ENCODE measurements around the gene CPEB3. TPM values are rescaled to one million over a fixed set of nuclear protein-coding genes. Genes with fewer than 3 reads are reported as not detected.
"Not testable (repeated sequence)": the region's sequence is repeated elsewhere in the genome, so short reads cannot be mapped to it uniquely, and the experiment has no call there.

The CPEB3 gene
- total RNA-seq, 1 donor from 2014 or later: 6.9 TPM

DNA sequence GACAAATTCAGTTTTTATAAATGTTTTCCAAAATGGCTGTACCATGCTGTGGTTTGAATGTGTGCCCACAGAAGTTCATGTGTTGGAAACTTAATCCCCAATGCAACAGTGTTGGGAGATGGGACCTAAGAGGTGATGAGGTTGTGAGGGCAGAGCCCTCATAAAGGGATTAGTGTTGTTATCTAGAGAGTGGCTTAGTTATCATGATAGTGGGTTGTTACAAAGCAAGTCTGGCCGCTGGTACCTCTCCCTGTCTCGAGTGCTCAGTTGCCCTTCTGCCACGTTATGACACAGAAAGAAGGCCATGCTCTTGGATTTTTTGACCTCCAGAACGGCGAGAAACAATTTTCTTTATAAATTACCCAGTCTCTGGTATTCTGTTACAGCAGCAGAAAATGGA is 248.3 kb downstream of the CPEB3 start:
- Histone ChIP-seq H3K4me3 (no peak overlapping the region), H3K4me1 (no peaks in the 10 kb centered on the region), H3K27ac (no peak overlapping the region), H3K27me3 (ENCODE audit: low read depth) (no peaks in the 10 kb centered on the region), H3K9me3 (no peaks in the 10 kb centered on the region), H3K36me3 (no peaks in the 10 kb centered on the region)
- intact Hi-C loops (cut with DNase I): no loop called here
- DNase-seq: no peak
- ATAC-seq: no peak
- TF ChIP-seq, protein P1, sequence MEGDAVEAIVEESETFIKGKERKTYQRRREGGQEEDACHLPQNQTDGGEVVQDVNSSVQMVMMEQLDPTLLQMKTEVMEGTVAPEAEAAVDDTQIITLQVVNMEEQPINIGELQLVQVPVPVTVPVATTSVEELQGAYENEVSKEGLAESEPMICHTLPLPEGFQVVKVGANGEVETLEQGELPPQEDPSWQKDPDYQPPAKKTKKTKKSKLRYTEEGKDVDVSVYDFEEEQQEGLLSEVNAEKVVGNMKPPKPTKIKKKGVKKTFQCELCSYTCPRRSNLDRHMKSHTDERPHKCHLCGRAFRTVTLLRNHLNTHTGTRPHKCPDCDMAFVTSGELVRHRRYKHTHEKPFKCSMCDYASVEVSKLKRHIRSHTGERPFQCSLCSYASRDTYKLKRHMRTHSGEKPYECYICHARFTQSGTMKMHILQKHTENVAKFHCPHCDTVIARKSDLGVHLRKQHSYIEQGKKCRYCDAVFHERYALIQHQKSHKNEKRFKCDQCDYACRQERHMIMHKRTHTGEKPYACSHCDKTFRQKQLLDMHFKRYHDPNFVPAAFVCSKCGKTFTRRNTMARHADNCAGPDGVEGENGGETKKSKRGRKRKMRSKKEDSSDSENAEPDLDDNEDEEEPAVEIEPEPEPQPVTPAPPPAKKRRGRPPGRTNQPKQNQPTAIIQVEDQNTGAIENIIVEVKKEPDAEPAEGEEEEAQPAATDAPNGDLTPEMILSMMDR (IDR thresholded peaks at IDR 0.05): no peak

DNA sequence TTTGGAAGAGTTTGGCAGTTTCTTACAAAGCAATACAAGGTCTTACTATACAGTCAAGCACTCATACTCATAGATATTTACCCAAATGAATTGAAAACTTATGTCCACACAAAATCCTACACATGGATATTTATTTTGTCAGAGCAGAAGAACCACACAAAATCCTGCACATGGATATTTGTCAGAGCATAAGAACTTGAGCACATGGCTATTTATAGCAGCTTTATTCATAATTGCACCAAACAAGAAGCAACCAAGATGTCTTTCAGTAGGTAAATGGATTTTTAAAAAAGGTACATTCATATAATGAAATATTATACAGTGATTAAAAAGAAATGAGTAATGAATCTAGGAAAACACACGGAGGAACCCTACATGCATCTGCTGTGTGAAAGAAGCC is 251.9 kb downstream of the CPEB3 start:
- Histone ChIP-seq H3K27me3 (ENCODE audit: low read depth) (no peaks in the 10 kb centered on the region), H3K4me3 (no peak overlapping the region), H3K36me3 (no peaks in the 10 kb centered on the region), H3K9me3 (no peaks in the 10 kb centered on the region), H3K27ac (no peak overlapping the region), H3K4me1 (no peaks in the 10 kb centered on the region)
- intact Hi-C loops (cut with DNase I): no loop called here
- ATAC-seq (no peak), DNase-seq (no peak)
- TF ChIP-seq, protein P1 (IDR thresholded peaks at IDR 0.05): no peak

DNA sequence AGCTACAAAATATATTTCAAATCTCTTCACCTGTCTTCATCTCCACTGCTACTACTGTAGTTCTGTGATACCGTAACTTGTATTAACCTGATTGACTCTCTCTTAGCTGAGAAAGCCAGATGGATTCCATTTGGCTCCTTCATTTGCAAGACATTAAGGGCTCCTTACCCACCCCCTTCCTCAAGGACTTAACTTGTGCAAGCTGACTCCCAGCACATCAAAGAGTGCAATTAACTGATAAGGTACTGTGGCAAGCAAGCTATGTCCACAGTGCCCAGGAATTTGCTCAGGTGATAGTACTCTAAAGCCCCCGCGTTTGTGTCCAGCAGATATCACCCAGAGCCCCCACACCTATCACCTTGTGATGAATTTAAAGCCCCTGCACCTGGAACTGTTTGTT is 257.8 kb downstream of the CPEB3 start:
- intact Hi-C loops (cut with DNase I); H3K9me3 ChIP-seq; H3K27ac ChIP-seq; DNase-seq; H3K4me1 ChIP-seq; ATAC-seq; H3K4me3 ChIP-seq; H3K27me3 ChIP-seq (ENCODE audit: low read depth): not testable (repeated sequence)
- peaks cover 51% of the 10 kb centered on the region for H3K36me3 ChIP-seq

DNA sequence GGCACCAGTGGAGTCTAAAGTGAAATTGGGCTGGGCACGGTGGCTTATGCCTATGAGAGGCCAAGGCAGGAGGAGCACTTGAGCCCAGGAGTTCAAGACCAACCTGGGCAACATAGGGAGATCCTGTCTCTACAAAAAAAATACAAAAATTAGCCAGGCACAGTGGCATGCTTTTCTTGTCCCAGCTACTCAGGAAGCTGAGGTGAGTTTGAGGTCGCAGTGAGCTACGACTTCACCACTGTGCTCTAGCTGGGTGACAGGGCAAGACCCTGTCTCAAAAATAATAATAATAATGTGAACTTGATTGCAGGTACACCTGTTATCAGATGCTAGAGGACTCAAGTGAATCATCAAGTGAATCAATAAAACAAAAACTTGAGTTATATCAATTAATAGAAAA is 259.3 kb downstream of the CPEB3 start:
- H3K9me3 ChIP-seq: no peaks in the 10 kb centered on the region
- H3K27me3 ChIP-seq (ENCODE audit: low read depth): no peaks in the 10 kb centered on the region
- TF ChIP-seq, protein P1 (IDR thresholded peaks at IDR 0.05): no peak
- DNase-seq: no peak
- H3K4me1 ChIP-seq: no peaks in the 10 kb centered on the region
- H3K4me3 ChIP-seq: no peak overlapping the region
- peaks cover 66% of the 10 kb centered on the region for H3K36me3 ChIP-seq
- no peak for ATAC-seq
- no peak overlapping the region for H3K27ac ChIP-seq
- intact Hi-C loops (cut with DNase I): no loop called here

DNA sequence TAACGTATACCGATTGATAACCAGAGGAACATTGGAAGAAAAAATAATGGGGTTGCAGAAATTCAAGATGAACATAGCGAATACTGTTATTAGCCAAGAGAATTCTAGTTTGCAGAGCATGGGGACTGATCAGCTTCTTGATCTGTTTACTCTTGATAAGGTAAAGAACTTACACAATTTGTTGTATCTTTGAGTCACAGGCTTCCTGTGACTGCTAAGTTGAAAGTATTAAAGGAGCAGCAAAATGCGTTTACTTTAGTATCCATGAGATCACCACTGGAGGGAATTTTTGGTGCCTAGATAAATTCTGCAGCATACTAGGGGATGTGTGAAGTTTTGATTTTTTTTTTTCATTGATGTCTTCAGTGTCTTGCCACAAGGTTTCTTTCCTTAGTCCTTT is 263.7 kb downstream of the CPEB3 start:
- H3K9me3 ChIP-seq: no peaks in the 10 kb centered on the region
- no peaks in the 10 kb centered on the region for H3K27me3 ChIP-seq (ENCODE audit: low read depth)
- DNase-seq: no peak
- ATAC-seq: no peak
- peaks cover 98% of the 10 kb centered on the region for H3K36me3 ChIP-seq
- TF ChIP-seq, protein P1 (IDR thresholded peaks at IDR 0.05): no peak
- no peaks in the 10 kb centered on the region for H3K4me1 ChIP-seq
- intact Hi-C loops (cut with DNase I): no loop called here
- H3K27ac ChIP-seq: no peak overlapping the region
- no peak overlapping the region for H3K4me3 ChIP-seq

DNA sequence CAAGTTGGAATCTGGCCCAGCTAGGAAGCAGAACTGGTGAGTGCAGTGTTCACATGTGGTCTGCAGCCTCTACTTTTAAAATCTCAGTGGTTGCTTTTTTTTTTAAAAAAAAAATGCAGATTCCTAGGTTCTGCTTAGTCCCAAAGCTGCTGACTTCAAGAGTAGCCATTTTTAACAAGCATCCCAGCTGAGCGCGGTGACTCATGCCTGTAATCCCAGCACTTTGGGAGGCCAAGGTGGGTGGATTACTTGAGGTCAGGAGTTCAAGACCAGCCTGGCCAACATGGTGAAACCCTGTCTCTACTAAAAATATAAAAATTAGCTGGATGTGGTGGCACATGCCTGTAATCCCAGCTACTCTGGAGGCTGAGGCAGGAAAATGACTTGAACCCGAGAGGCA is 265.5 kb downstream of the CPEB3 start:
- intact Hi-C loops (cut with DNase I): not testable (repeated sequence)

DNA sequence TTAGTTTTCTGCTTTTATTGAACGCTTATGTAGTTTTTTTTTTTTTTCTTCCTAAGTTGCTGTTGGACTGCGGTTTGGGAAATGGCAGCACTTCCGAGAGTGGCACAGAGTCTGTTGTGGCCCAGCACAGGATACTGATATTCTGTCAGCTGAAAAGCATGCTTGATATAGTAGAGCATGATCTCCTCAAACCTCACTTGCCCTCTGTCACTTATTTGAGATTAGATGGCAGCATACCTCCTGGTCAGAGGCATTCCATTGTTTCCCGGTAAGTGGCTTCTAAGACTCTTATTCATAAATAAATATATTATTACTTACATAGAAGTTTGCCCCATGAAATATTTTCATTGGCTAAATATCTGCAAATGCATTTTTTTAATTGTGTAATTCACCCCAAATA is 266.2 kb downstream of the CPEB3 start:
- Histone ChIP-seq H3K27ac (no peak overlapping the region), H3K4me1 (no peaks in the 10 kb centered on the region), H3K4me3 (no peak overlapping the region), H3K36me3 (peaks cover 95% of the 10 kb centered on the region), H3K9me3 (no peaks in the 10 kb centered on the region), H3K27me3 (ENCODE audit: low read depth) (no peaks in the 10 kb centered on the region)
- ATAC-seq (peak in 1 of 2 donors; percentile 54), DNase-seq (no peak)
- TF ChIP-seq, protein P1 (IDR thresholded peaks at IDR 0.05): no peak
- intact Hi-C loops (cut with DNase I): no loop called here

More for the DNA sequence above, 265.5 kb downstream of the CPEB3 start:
- DNase-seq; H3K27me3 ChIP-seq (ENCODE audit: low read depth); H3K27ac ChIP-seq; H3K4me1 ChIP-seq; H3K9me3 ChIP-seq; H3K4me3 ChIP-seq; ATAC-seq: not testable (repeated sequence)
- H3K36me3 ChIP-seq: peaks cover 95% of the 10 kb centered on the region

Measured in lower lobe of right lung (tissue), 2 donors.